WTC11 (cell line): ENCODE results near the gene SAYSD1. TPM values are rescaled to one million over a fixed set of nuclear protein-coding genes. Genes with fewer than 3 reads are reported as not detected.

ENCODE experiments used
- ATAC-seq: fragments of 200-7000 bp; cut with Tn5 transposase; 2 replicates; pipeline ENCODE4 v1.10.0; 2021; ENCODE audit warnings: mild to moderate bottlenecking, moderate library complexity
- CTCF ChIA-PET: fragments of 300-600 bp; sonication (Branson Sonifier 250); formaldehyde crosslinking; loops from one replicate; lab custom pipeline; 2021; ENCODE audit warnings: antibody characterized with exemption; lab: Charles Lee
- POLR2A ChIA-PET: fragments of 350-600 bp; sonication (Branson Sonifier 250); formaldehyde crosslinking; loops from one replicate; lab custom pipeline; 2021; ENCODE audit warnings: antibody characterized with exemption; lab: Charles Lee
- DNase-seq: peaks from one replicate; pipeline ENCODE4 v3.0.0; 2021; ENCODE audit warnings: low spot score
- H3K27ac Mint-ChIP-seq: 2 replicates; pipeline ENCODE4 v1.8.0; 2021; ENCODE audit warnings: mixed read lengths
- H3K27me3 Mint-ChIP-seq: 2 replicates; pipeline ENCODE4 v1.8.0; 2021; ENCODE audit warnings: low read depth, mild to moderate bottlenecking, moderate library complexity, mixed read lengths
- H3K36me3 Mint-ChIP-seq: 2 replicates; pipeline ENCODE4 v1.8.0; 2021; ENCODE audit warnings: mixed read lengths
- H3K4me1 Mint-ChIP-seq: 2 replicates; pipeline ENCODE4 v1.8.0; 2022; ENCODE audit warnings: mixed read lengths
- H3K4me3 Mint-ChIP-seq: 2 replicates; pipeline ENCODE4 v1.8.0; 2021; ENCODE audit warnings: mild to moderate bottlenecking, moderate library complexity, mixed read lengths
- H3K9me3 Mint-ChIP-seq: 2 replicates; pipeline ENCODE4 v1.8.0; 2021; ENCODE audit warnings: mixed read lengths
- ATF3 ChIP-seq: sonication (generic); formaldehyde crosslinking; conservative IDR thresholded peaks from 2 replicates; pipeline ENCODE4 v1.8.1; 2022; ENCODE audit warnings: mild to moderate bottlenecking, missing genetic modification reagents
- FOXJ3 ChIP-seq: sonication (generic); formaldehyde crosslinking; IDR thresholded peaks from 2 replicates; pipeline ENCODE4 v1.9.0; 2021; ENCODE audit warnings: missing genetic modification reagents, mild to moderate bottlenecking, borderline replicate concordance
- FOXP1 ChIP-seq: sonication (generic); formaldehyde crosslinking; IDR thresholded peaks from 2 replicates; pipeline ENCODE4 v1.8.0; 2022; ENCODE audit warnings: missing genetic modification reagents, mild to moderate bottlenecking, moderate library complexity, borderline replicate concordance
- GABPB1 ChIP-seq: sonication (generic); formaldehyde crosslinking; IDR thresholded peaks from 2 replicates; pipeline ENCODE4 v1.8.1; 2023; ENCODE audit warnings: mild to moderate bottlenecking, missing genetic modification reagents
- HMGA2 ChIP-seq: fragments of 250-450 bp; sonication (Bioruptor Pico); IDR thresholded peaks from 2 replicates; pipeline ENCODE4 v1.4.0; 2021; ENCODE audit warnings: mild to moderate bottlenecking, moderate library complexity
- IRF1 ChIP-seq: sonication (generic); formaldehyde crosslinking; IDR thresholded peaks from 2 replicates; pipeline ENCODE4 v1.8.0; 2023; ENCODE audit warnings: missing genetic modification reagents
- NR3C1 ChIP-seq: sonication (generic); formaldehyde crosslinking; conservative IDR thresholded peaks from 2 replicates; pipeline ENCODE4 v1.8.1; 2023; ENCODE audit warnings: low read depth, mild to moderate bottlenecking, missing genetic modification reagents
- RELA ChIP-seq: sonication (generic); formaldehyde crosslinking; IDR thresholded peaks from 2 replicates; pipeline ENCODE4 v1.8.1; 2022; ENCODE audit warnings: missing genetic modification reagents, mild to moderate bottlenecking, borderline replicate concordance
- RORB ChIP-seq: fragments of 250-450 bp; sonication (Bioruptor Pico); IDR thresholded peaks from 2 replicates; pipeline ENCODE4 v1.9.0; 2021; ENCODE audit warnings: mild to moderate bottlenecking
- SOX15 ChIP-seq: fragments of 250-450 bp; sonication (Bioruptor Pico); IDR thresholded peaks from 2 replicates; pipeline ENCODE4 v1.9.0; 2021; ENCODE audit warnings: mild to moderate bottlenecking
- TEAD4 ChIP-seq: sonication (generic); formaldehyde crosslinking; IDR thresholded peaks from 2 replicates; pipeline ENCODE4 v1.8.0; 2022; ENCODE audit warnings: mild to moderate bottlenecking, missing genetic modification reagents
- ZBTB43 ChIP-seq: sonication (generic); formaldehyde crosslinking; IDR thresholded peaks from 2 replicates; pipeline ENCODE4 v1.8.1; 2023; ENCODE audit warnings: mild to moderate bottlenecking, missing genetic modification reagents
- ZNF121 ChIP-seq: sonication (generic); formaldehyde crosslinking; IDR thresholded peaks from 2 replicates; pipeline ENCODE4 v1.8.0; 2023; ENCODE audit warnings: missing genetic modification reagents
- ZNF138 ChIP-seq: sonication (generic); formaldehyde crosslinking; conservative IDR thresholded peaks from 2 replicates; pipeline ENCODE4 v1.8.1; 2022; ENCODE audit warnings: mild to moderate bottlenecking, moderate library complexity, missing genetic modification reagents
- ZNF219 ChIP-seq: sonication (generic); formaldehyde crosslinking; IDR thresholded peaks from 2 replicates; pipeline ENCODE4 v1.8.0; 2023; ENCODE audit warnings: missing genetic modification reagents, mild to moderate bottlenecking, borderline replicate concordance
- ZNF232 ChIP-seq: sonication (generic); formaldehyde crosslinking; IDR thresholded peaks from 2 replicates; pipeline ENCODE4 v1.8.0; 2022; ENCODE audit warnings: mild to moderate bottlenecking, missing genetic modification reagents
- ZNF317 ChIP-seq: sonication (generic); formaldehyde crosslinking; IDR thresholded peaks from 2 replicates; pipeline ENCODE4 v1.8.1; 2023; ENCODE audit warnings: low read depth, mild to moderate bottlenecking, moderate library complexity, missing genetic modification reagents, borderline replicate concordance
- ZNF512 ChIP-seq: sonication (generic); formaldehyde crosslinking; IDR thresholded peaks from 2 replicates; pipeline ENCODE4 v1.8.1; 2022; ENCODE audit warnings: missing genetic modification reagents, borderline replicate concordance
- ZNF671 ChIP-seq: fragments of 250-450 bp; sonication (Bioruptor Pico); IDR thresholded peaks from 2 replicates; pipeline ENCODE4 v1.8.0; 2021; ENCODE audit warnings: mild to moderate bottlenecking
- total RNA-seq: library from RNA; stranded (reverse); gene quantifications from 3 replicates; pipeline ENCODE4 v1.2.3, GENCODE V29; 2021
- TF ChIP-seq, protein P1 (sequence below): sonication (generic); formaldehyde crosslinking; IDR thresholded peaks from 2 replicates; pipeline ENCODE4 v1.8.0; 2022; ENCODE audit warnings: mild to moderate bottlenecking, missing genetic modification reagents
- TF ChIP-seq, protein P2 (sequence below): sonication (generic); formaldehyde crosslinking; IDR thresholded peaks from 2 replicates; pipeline ENCODE4 v1.8.1; 2022; ENCODE audit warnings: low read depth, mild to moderate bottlenecking, moderate library complexity, missing genetic modification reagents, borderline replicate concordance
- TF ChIP-seq, protein P3 (sequence below): fragments of 250-450 bp; sonication (Bioruptor Pico); conservative IDR thresholded peaks from 2 replicates; pipeline ENCODE4 v1.9.0; 2021; ENCODE audit warnings: mild to moderate bottlenecking

Gene SAYSD1
- total RNA-seq, 1 experiment from 2014 or later, result 7.4 TPM

GRCh38 chr6:39114388-39114703, 640 bp downstream of the SAYSD1 start:
- H3K9me3 Mint-ChIP-seq, result no peaks in the 10 kb centered on the region
- ATAC-seq, result peak; percentile 5
- H3K4me3 Mint-ChIP-seq, result peak overlapping the region; percentile 86
- CTCF ChIA-PET, result interaction anchor here (0.9 to 3.1 kb wide), 11 partner anchors 10 to 242 kb away, joined by 3 to 33 read pairs (median 5); no protein-coding TSS in a partner anchor
- no peak for DNase-seq
- no peaks in the 10 kb centered on the region for H3K36me3 Mint-ChIP-seq
- H3K27ac Mint-ChIP-seq, result 0 out of 2 replicates have a peak overlapping the region, but pooled peaks have one; percentile 55
- peaks cover 7% of the 10 kb centered on the region for H3K27me3 Mint-ChIP-seq
- POLR2A ChIA-PET, result interaction anchor here (1.0 kb wide), 1 partner anchor 9 kb away, joined by 3 read pairs; no protein-coding TSS in a partner anchor
- no peak for TF ChIP-seq RORB (CRISPR knock-in tag)
- no peak for TF ChIP-seq ZNF317 (CRISPR knock-in tag)
- no peak for TF ChIP-seq ZNF512
- TF ChIP-seq TEAD4 (CRISPR knock-in tag), result no peak
- no peak for TF ChIP-seq ZBTB43 (CRISPR knock-in tag)
- no peak for TF ChIP-seq ZNF138 (CRISPR knock-in tag)
- TF ChIP-seq, protein P1, sequence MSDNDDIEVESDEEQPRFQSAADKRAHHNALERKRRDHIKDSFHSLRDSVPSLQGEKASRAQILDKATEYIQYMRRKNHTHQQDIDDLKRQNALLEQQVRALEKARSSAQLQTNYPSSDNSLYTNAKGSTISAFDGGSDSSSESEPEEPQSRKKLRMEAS, result no peak
- TF ChIP-seq HMGA2 (CRISPR knock-in tag), result no peak
- no peak for TF ChIP-seq ATF3 (CRISPR knock-in tag)
- TF ChIP-seq NR3C1 (CRISPR knock-in tag), result no peak
- peaks cover 15% of the 10 kb centered on the region for H3K4me1 Mint-ChIP-seq

- Mint-ChIP-seq H3K4me3 (peak overlapping the region; percentile 86), H3K27ac (no peak overlapping the region), H3K4me1 (peaks cover 15% of the 10 kb centered on the region), H3K27me3 (peaks cover 7% of the 10 kb centered on the region), H3K9me3 (no peaks in the 10 kb centered on the region), H3K36me3 (no peaks in the 10 kb centered on the region)
- ChIA-PET POLR2A (no interaction called here), CTCF (interaction anchor here (1.0 to 3.1 kb wide), 4 partner anchors 12 to 199 kb away, joined by 3 to 33 read pairs (median 8); no protein-coding TSS in a partner anchor)
- no peak for ATAC-seq
- TF ChIP-seq ZNF671 (CRISPR knock-in tag) (no peak), GABPB1 (no peak), IRF1 (no peak), FOXJ3 (no peak), ZNF232 (CRISPR knock-in tag) (no peak), ZNF121 (CRISPR knock-in tag) (no peak), FOXP1 (CRISPR knock-in tag) (no peak), ZNF219 (CRISPR knock-in tag) (no peak), RELA (no peak), ZNF138 (CRISPR knock-in tag) (no peak), SOX15 (CRISPR knock-in tag) (no peak)
- TF ChIP-seq, protein P2, sequence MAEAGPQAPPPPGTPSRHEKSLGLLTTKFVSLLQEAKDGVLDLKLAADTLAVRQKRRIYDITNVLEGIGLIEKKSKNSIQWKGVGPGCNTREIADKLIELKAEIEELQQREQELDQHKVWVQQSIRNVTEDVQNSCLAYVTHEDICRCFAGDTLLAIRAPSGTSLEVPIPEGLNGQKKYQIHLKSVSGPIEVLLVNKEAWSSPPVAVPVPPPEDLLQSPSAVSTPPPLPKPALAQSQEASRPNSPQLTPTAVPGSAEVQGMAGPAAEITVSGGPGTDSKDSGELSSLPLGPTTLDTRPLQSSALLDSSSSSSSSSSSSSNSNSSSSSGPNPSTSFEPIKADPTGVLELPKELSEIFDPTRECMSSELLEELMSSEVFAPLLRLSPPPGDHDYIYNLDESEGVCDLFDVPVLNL, result no peak
- TF ChIP-seq, protein P3, sequence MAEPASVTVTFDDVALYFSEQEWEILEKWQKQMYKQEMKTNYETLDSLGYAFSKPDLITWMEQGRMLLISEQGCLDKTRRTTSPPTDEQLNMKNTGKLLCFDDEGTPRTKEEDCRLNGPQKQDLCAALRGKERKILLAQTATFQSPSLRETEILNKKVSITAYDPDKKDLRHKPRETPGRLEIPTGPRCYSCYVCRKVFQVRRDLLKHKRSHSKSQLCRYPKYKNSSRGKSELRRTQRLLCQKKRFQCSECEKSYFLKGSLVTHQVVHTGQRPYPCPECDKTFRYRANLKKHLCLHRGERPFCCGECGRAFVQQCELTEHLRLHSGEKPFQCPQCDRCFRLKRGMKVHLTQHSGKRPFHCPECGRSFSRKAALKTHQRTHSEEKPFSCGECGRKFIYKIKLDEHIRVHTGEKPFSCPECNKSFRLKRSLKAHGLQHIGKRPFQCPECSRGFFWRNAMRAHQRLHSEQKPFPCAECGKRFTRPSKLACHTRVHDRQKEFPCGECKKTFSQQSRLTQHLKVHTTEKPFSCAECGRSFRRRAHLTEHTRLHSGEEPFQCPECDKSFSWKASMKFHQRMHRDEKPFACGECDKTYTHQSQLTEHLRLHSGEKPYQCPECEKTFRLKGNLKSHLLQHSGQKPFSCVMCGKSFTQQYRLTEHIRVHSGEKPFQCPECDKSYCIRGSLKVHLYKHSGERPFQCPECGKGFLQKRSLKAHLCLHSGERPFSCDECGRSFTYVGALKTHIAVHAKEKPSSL (CRISPR knock-in tag), result no peak
- no peak for DNase-seq
Measured at GRCh38 chr6:39113788-39114187, 1.2 kb downstream of the SAYSD1 start.
